SJCRH30 (cell line): ENCODE data around the gene LDHAL6B. TPM values are rescaled to one million over a fixed set of nuclear protein-coding genes. Genes with fewer than 3 reads are reported as not detected.

Experiments used
- DNase-seq, 2 experiments: peaks; one replicate each; pipeline ENCODE4 v3.0.0-alpha.2; 2015 to 2020
- H3K27ac ChIP-seq: fragments of 250-450 bp; sonication (Bioruptor Pico); 2 replicates; pipeline ENCODE4 v1.5.1; 2020; ENCODE audit warnings: mild to moderate bottlenecking, moderate library complexity
- H3K27me3 ChIP-seq: fragments of 250-450 bp; sonication (Bioruptor Pico); 2 replicates; pipeline ENCODE4 v1.5.1; 2020; ENCODE audit warnings: mild to moderate bottlenecking, moderate library complexity
- H3K36me3 ChIP-seq: fragments of 250-450 bp; sonication (Bioruptor Pico); 2 replicates; pipeline ENCODE4 v1.5.1; 2020; ENCODE audit warnings: mild to moderate bottlenecking, moderate library complexity
- H3K4me1 ChIP-seq: fragments of 250-450 bp; sonication (Bioruptor Pico); 2 replicates; pipeline ENCODE4 v1.5.1; 2020; ENCODE audit warnings: mild to moderate bottlenecking, moderate library complexity
- H3K4me3 ChIP-seq: fragments of 250-450 bp; sonication (Bioruptor Pico); 2 replicates; pipeline ENCODE4 v1.5.1; 2020; ENCODE audit warnings: mild to moderate bottlenecking, moderate library complexity
- H3K9me3 ChIP-seq: fragments of 250-450 bp; sonication (Bioruptor Pico); replicated peaks from 2 replicates; pipeline ENCODE4 v1.5.1; 2020; ENCODE audit warnings: mild to moderate bottlenecking, moderate library complexity
- total RNA-seq: library from RNA; depleted of rRNA; stranded (reverse); fragments of >200 nt; shearing (Covaris generic); gene quantifications from 2 replicates; pipeline ENCODE4 v1.2.3, GENCODE V29; 2014

The LDHAL6B gene
- total RNA-seq, 1 experiment from 2014 or later = not detected

DNA sequence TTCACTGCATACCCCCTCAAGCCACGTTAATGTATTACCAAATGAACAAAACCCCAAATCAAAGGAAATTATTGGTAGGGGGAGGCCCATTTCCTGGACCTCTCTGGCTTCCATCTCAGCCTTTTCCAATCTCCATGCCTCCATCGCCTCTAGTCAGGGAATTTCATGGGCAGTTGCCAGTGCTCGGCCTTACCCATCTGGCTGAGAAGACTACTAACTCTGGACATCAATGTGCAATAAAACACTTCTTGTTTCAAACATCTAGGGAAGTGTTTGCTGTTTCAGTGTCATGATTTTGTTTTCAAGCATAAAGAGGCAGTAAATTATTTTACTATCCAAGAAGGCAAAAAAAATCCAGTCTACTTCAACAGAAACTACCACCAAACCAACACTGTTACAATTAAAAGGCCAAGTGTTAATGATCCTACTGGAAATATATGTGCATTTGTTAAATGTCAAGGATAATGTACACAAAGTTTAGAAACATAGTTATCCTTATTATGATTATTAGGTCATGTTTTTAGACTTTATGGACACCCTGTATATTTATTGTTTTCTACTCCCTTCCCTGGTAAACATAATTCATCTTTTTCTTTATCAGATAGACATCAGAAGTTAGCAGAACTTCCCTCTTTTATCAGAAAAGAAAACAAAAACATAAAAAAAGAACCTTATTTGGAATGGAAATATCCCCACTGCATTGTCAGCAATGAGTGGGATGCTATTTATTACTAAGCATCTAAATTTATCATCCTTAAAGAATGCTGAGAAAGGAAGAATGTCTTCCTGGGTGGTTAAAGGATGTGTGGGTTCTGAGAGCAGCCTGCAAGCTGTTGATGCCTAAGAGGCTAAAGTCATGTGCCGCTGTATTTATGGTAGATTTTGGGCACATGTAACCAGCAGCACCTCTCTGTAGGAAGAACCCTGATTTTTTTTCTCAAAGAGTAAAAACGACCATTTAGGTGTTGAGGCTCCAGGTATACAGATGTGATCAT is 15.2 kb downstream of the LDHAL6B start:
- DNase-seq = no peak
- Histone ChIP-seq H3K4me1 (no peaks in the 10 kb centered on the region), H3K9me3 (no peaks in the 10 kb centered on the region), H3K4me3 (no peak overlapping the region), H3K27me3 (no peaks in the 10 kb centered on the region), H3K27ac (no peak overlapping the region), H3K36me3 (peaks cover 55% of the 10 kb centered on the region)

DNA sequence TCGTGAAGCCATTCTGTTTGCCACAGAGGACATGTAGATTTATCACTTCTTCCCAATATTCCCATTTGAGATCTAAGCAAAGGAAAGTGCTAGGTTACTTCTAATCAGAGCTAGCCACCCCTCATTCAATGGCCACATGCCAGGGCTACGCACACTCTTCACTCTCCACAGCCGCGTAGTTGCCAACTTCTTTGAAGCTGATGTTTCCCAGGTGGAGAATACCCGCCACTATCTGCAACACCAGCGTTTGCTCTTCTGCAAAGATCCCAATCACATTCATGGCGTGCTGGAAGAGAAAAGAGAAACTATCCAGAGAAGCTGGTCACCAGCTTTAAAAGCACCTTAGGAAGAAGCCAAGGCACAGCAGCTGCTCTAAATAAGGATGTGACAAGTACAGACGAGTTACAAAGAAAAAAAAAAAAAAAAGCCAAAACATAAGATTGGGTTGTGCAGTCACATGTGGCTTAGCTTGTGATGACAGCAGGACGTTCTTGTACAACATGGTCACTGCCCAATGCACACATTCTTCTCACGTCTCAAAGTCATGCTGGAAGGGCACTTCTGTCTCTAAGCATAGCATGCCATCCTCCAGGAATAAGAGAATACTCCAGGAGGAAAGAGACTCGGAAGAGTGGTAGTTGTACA is 16.4 kb downstream of the LDHAL6B start:
- H3K9me3 ChIP-seq = no peaks in the 10 kb centered on the region
- DNase-seq = no peak
- no peak overlapping the region for H3K4me3 ChIP-seq
- H3K36me3 ChIP-seq = peaks cover 60% of the 10 kb centered on the region
- no peaks in the 10 kb centered on the region for H3K4me1 ChIP-seq
- no peaks in the 10 kb centered on the region for H3K27me3 ChIP-seq
- no peak overlapping the region for H3K27ac ChIP-seq

DNA sequence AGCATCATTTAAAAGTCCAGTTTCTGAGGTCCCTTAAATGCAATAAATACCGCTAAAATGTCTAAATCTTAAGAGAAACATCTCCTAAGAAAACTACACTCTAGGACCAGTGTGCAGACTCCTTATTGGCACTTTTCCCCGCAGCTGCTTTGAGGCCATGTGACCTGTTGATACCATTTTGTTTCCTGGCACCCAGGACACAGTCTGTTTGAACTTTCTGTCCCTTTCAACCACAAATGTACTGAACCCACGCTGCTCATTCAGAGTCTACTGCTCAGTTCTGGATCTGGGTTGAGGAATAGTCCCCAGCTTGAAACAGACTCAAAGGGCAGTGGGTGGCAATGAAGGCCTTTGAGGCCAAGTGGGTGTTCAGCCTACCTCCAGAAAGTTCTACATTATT is 17.1 kb downstream of the LDHAL6B start:
- Histone ChIP-seq H3K9me3 (no peaks in the 10 kb centered on the region), H3K36me3 (peaks cover 58% of the 10 kb centered on the region), H3K27ac (no peak overlapping the region), H3K4me1 (no peaks in the 10 kb centered on the region), H3K4me3 (no peak overlapping the region), H3K27me3 (no peaks in the 10 kb centered on the region)
- no peak for DNase-seq

DNA sequence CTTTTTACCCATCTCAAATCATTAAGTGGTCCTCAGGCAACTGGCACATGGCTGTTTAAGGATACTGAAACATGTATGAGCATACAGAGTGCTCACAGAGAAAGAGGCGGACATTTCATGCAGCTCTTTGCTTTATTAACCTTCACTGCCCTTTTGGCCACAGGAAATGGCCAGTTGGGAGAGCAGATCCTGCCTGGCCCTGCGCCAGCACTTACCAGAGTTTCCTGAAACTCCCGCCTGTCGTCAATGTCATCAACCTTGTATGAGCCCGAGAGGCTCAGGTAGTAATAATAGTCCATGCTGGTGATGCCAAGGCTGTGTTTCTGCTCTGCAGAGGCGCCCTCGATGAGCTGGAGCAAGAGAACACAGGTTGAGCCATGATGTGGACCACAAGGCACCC is 17.8 kb downstream of the LDHAL6B start:
- Histone ChIP-seq H3K4me1 (no peaks in the 10 kb centered on the region), H3K27ac (no peak overlapping the region), H3K27me3 (no peaks in the 10 kb centered on the region), H3K4me3 (no peak overlapping the region), H3K36me3 (peaks cover 56% of the 10 kb centered on the region), H3K9me3 (no peaks in the 10 kb centered on the region)
- DNase-seq = no peak

DNA sequence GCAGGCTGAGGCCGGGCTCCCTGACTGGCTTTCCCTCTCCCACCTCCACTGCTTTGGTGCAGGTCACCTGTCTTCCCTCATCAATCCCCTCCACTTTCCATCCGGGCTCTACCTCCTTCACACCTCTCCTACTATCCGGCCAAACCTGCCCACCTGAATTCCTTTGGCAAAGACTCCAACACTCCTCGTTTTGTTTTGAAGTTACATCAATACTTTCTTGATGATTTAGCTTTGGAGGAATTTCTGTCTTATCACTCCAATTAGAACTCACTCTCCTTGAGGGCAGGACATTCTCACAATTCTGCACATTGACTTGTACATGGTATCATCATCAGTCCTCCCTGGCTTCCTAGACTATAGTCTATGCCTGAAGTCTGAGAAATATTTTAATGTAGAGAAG is 20.4 kb downstream of the LDHAL6B start:
- no peaks in the 10 kb centered on the region for H3K27me3 ChIP-seq
- no peak overlapping the region for H3K27ac ChIP-seq
- H3K9me3 ChIP-seq = no peaks in the 10 kb centered on the region
- H3K4me3 ChIP-seq = no peak overlapping the region
- DNase-seq = no peak
- H3K36me3 ChIP-seq = peaks cover 38% of the 10 kb centered on the region
- no peaks in the 10 kb centered on the region for H3K4me1 ChIP-seq

DNA sequence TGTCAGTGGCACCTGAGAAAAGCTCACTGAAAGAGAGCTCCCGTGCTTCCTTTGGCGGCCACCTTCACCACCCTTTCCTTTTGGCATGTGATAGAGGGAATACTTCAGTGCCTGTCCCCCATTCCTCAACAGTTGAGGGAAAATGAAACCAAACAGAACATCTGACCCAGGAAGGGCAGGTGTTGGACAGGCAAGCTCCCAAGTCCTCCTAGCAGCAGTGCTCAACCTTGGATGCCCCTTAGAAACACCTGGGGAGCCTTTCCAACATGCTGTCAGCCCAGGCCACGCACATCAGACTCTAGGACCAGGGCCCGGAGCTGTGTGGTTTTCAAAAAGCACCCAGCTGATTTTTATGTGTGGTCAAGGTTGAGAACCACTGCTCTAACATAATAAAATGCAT is 22.4 kb downstream of the LDHAL6B start:
- no peak for DNase-seq
- Histone ChIP-seq H3K27me3 (no peaks in the 10 kb centered on the region), H3K9me3 (no peaks in the 10 kb centered on the region), H3K4me1 (no peaks in the 10 kb centered on the region), H3K4me3 (no peak overlapping the region), H3K27ac (no peak overlapping the region), H3K36me3 (peaks cover 24% of the 10 kb centered on the region)

DNA sequence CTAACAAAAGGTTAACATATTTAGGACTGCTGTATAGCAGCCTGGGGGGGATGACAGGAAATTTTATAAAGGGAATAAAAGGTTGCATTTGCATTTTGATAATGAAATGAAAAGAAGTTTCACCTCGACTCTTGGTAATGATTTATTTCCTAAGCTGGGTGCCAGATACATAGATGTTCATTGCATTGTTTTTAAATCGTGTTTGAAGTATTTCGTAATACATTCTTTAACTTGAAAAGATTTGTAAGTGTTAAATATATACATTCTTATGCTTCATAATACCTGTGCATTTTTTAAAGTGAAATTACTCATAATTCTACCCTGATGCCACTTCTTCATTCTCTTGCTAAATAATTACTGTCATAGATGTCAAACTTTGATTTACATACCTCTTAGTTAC is 22.8 kb downstream of the LDHAL6B start:
- no peak for DNase-seq
- Histone ChIP-seq H3K9me3 (no peaks in the 10 kb centered on the region), H3K27ac (no peak overlapping the region), H3K36me3 (peaks cover 24% of the 10 kb centered on the region), H3K4me3 (no peak overlapping the region), H3K4me1 (no peaks in the 10 kb centered on the region), H3K27me3 (no peaks in the 10 kb centered on the region)

DNA sequence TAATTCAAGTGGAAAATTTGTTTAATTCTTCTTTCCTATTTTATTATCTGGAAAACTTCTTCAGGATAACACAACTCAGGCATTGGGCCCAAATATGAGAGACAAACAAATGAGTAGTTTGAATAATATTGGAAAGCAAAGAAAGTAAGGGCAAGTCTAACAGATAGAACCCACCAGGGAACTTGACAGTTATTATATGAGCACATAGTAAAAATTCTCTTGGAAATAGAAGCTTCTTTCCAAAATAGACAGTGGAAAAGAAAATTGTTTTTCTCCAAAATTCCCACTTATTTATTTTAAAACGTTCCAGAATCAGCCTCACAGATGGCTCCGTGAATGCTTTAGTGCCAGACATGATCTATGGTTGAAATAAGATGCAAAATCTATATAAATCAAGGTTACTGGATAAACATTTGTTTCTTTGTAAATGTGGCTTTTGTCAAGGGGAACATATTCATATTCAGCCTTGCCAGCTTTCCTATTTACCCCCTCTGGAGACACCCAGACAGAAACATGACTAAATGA is 23.9 kb downstream of the LDHAL6B start:
- Histone ChIP-seq H3K4me3 (no peak overlapping the region), H3K27ac (no peak overlapping the region), H3K27me3 (no peaks in the 10 kb centered on the region), H3K9me3 (no peaks in the 10 kb centered on the region), H3K4me1 (no peaks in the 10 kb centered on the region), H3K36me3 (peaks cover 25% of the 10 kb centered on the region)
- no peak for DNase-seq

DNA sequence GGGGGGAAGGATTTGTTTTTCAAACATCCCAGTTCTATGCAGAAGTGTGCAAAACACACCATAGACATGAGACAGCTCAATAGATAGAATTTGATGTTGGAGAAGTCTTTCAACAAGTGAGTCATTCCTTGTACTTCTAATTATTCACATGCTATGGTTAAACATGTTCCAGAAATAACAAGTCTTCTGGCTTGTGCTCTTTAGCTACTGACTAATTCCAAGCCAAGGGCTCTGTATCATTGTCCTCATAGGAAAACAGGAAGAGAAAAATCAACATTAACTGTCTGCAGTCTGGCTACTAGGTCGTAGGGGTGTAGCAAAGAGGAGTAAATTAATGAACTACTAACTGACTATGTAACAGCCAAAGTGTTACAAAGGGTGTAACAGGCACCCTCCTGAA is 25.8 kb downstream of the LDHAL6B start:
- peaks cover 17% of the 10 kb centered on the region for H3K36me3 ChIP-seq
- DNase-seq = no peak
- H3K9me3 ChIP-seq = no peaks in the 10 kb centered on the region
- H3K4me1 ChIP-seq = no peaks in the 10 kb centered on the region
- no peak overlapping the region for H3K27ac ChIP-seq
- no peaks in the 10 kb centered on the region for H3K27me3 ChIP-seq
- H3K4me3 ChIP-seq = no peak overlapping the region

DNA sequence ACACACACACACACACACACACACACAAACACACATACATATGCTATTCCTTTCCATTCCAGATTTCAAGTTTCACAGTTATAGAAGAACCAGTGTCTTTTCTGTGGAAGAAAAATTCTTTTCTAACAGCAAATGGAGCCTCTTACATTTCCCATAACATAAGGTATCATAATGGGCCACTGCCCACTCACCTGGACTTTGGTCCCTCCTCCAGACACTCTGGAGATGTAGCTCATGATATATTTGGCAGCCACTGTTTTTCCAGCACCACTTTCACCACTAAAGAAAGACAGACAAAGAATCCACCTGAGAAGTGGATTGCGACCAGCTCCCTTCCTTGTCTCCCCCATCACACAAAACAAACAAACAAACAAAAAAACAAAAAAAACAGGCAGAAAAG is 29.8 kb downstream of the LDHAL6B start:
- Histone ChIP-seq H3K4me3 (no peak overlapping the region), H3K27ac (no peak overlapping the region), H3K36me3 (peaks cover 15% of the 10 kb centered on the region), H3K27me3 (no peaks in the 10 kb centered on the region), H3K9me3 (no peaks in the 10 kb centered on the region), H3K4me1 (no peaks in the 10 kb centered on the region)
- DNase-seq = no peak

DNA sequence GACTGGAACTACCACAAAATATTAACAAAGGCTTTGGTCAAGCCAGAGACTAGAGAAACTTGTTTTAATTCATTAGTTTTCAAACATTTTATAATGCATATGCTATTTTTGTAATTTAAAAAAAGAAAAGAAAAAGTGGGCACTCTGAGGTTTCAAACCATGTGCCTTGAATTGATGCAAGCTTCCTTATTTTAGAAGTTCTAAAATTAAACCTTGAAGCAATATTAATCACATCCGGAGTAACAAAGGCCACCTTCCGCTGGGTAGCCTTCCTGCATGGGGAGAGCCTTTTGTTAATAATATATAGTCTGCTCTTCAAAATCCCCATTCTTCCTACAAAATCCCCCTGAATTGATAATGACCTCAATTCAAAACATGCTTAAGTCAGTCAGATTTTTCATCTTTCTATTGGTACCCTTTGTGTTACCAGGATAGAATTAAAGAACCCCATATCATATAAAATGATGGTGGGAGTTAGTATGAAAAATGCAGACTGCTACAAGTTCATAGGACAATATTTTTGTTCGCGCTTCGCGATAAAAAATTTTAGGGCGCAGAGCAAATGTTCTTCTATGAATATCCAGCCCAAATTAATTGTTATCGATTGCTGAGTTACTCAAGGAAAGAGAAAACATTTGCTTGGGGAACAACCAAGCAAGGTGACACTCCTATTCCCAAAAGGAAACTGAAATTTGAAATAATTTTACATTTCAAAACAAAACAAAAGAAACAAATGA is 30.6 kb downstream of the LDHAL6B start:
- DNase-seq = no peak
- no peak overlapping the region for H3K27ac ChIP-seq

DNA sequence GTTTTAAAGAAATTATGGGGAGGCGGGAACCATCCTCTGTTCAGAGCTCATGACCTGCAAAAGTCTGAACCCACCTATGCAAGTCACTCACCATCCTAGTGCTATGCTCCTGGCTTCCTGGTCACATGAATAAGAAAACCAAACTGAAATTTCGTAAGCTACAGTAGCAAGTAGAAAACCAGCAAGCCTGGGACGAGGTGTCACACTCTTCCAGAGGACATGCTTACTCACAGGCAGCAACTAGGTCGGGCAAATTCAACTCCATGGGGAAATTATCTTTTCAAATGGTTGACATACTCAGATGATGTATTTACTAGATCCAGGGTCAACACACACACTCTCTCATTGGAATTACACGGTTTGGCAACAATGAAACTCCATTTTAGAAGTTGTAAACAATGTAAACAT is 31.3 kb downstream of the LDHAL6B start:
- Histone ChIP-seq H3K4me1 (no peaks in the 10 kb centered on the region), H3K4me3 (no peak overlapping the region), H3K27me3 (no peaks in the 10 kb centered on the region), H3K36me3 (peaks cover 15% of the 10 kb centered on the region), H3K9me3 (no peaks in the 10 kb centered on the region), H3K27ac (no peak overlapping the region)
- DNase-seq = no peak

More for the DNA sequence above, 30.6 kb downstream of the LDHAL6B start:
- Histone ChIP-seq H3K9me3 (no peaks in the 10 kb centered on the region), H3K4me3 (no peak overlapping the region), H3K4me1 (no peaks in the 10 kb centered on the region), H3K27me3 (no peaks in the 10 kb centered on the region), H3K36me3 (peaks cover 15% of the 10 kb centered on the region)

DNA sequence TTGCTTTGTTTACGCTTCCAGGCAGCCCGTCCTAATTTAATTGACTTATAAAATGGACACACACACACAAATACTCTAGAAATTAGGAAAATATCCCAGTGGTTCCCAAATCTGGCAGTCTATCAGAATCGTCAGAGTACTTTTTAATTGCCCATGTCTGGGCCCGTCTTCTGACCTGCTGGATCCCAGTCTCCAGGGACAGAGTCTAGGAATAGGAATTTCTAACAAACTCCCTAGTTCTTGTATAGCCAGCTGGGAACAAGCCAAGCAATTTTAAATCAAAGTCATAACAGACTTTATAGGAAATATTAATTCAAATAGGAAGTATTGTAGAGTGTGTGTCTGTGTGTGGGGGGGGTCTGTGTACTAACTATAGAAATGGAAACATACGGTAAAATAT is 33.4 kb downstream of the LDHAL6B start:
- no peaks in the 10 kb centered on the region for H3K9me3 ChIP-seq
- peaks cover 16% of the 10 kb centered on the region for H3K36me3 ChIP-seq
- DNase-seq = no peak
- no peaks in the 10 kb centered on the region for H3K27me3 ChIP-seq
- H3K4me1 ChIP-seq = no peaks in the 10 kb centered on the region
- no peak overlapping the region for H3K27ac ChIP-seq
- no peak overlapping the region for H3K4me3 ChIP-seq

DNA sequence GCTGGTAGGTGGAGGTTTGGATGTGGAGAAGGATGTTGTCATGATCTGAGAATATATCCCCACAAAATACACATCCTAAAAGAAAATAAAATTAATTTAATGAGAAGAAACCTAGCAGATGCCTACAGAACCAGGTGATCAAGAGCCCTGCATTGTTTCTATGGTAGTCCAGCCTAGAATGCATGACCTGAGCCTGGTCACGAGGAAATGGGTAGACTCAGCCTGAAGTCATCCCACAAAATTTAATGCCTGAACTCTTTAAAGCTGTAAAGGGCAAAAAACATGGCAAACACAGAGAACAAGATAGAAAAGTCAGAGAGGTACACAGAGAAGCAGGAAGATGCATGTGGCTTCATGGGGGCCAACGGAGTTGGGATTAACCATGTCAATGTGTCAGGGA is 36.0 kb downstream of the LDHAL6B start:
- H3K27ac ChIP-seq = no peak overlapping the region
- DNase-seq = no peak
- H3K36me3 ChIP-seq = peaks cover 16% of the 10 kb centered on the region
- H3K4me3 ChIP-seq = no peak overlapping the region
- no peaks in the 10 kb centered on the region for H3K9me3 ChIP-seq
- H3K4me1 ChIP-seq = no peaks in the 10 kb centered on the region
- no peaks in the 10 kb centered on the region for H3K27me3 ChIP-seq

DNA sequence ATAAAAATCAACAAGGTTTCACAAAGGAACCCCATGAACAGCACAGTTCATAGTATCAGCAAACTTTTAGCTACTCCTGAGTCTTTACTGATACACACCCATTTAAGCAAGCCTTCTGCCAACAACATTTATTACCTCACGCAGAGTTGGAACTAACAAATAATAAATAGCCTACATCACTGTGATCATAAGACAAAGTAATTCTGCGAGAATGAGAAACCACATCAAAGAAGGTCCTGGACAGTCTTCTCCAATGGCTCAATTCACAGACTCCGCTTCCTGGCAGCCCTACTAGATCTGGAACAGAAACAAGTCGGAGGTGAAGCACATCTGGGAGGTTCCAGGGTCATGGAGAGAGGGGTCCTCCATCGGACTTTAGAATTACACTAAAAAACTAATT is 37.0 kb downstream of the LDHAL6B start:
- H3K36me3 ChIP-seq = peaks cover 16% of the 10 kb centered on the region
- H3K4me1 ChIP-seq = no peaks in the 10 kb centered on the region
- H3K9me3 ChIP-seq = no peaks in the 10 kb centered on the region
- H3K4me3 ChIP-seq = no peak overlapping the region
- no peak overlapping the region for H3K27ac ChIP-seq
- no peaks in the 10 kb centered on the region for H3K27me3 ChIP-seq
- DNase-seq = no peak
